HepG2 (cell line): ENCODE data around the gene CA12. TPM values are rescaled to one million over a fixed set of nuclear protein-coding genes. Genes with fewer than 3 reads are reported as not detected.

Experiments used
- ATAC-seq: fragments of 200-7000 bp; cut with Tn5 transposase; 3 replicates; pipeline ENCODE4 v1.9.1; 2020; ENCODE audit warnings: mild to moderate bottlenecking, moderate library complexity
- BruUV-seq: library from RNA; stranded (reverse); fragments of 400-500 nt; replicated peaks from 2 replicates; lab custom pipeline; 2021; lab: Mats Ljungman, UMichigan
- CTCF ChIA-PET: fragments of 300-600 bp; formaldehyde crosslinking; extraction: SDS; loops from one replicate; lab custom pipeline; 2021; ENCODE audit warnings: low total read pairs, inconsistent platforms, low intra/inter-chr PET ratio; lab: Yijun Ruan, JAX
- POLR2A ChIA-PET: fragments of 350-600 bp; sonication (Branson Sonifier 250); formaldehyde crosslinking; loops from one replicate; lab custom pipeline; 2020; ENCODE audit warnings: antibody characterized with exemption, inconsistent platforms; lab: Yijun Ruan, JAX
- DNase-seq: peaks from one replicate; pipeline ENCODE4 v3.0.0-alpha.2; 2015; ENCODE audit warnings: low spot score
- FAIRE-seq: peaks from 3 replicates; lab custom pipeline; 2011; peaks lifted over from hg19 to GRCh38; lab: Jason Lieb, UNC
- H2AFZ ChIP-seq: one replicate; pipeline ENCODE4 v1.6.1; 2011; ENCODE audit warnings: low read length, inconsistent platforms
- H3K27ac ChIP-seq: fragments of 300-600 bp; 3 replicates; pipeline ENCODE4 v1.8.0; 2011; ENCODE audit warnings: mixed run types, mild to moderate bottlenecking, mixed read lengths, low read length, inconsistent platforms; ENCODE audit not compliant: insufficient read depth; ENCODE audit errors: extremely low read length
- H3K27me3 ChIP-seq, 2 experiments: fragments of 200-600 bp in 1 of 2; 2 replicates in 1 of 2; 3 replicates in 1 of 2; pipeline versions ENCODE4 v1.6.0 to v1.8.0; 2011; ENCODE audit warnings: low read length in 2 of 2, mild to moderate bottlenecking in 2 of 2, moderate library complexity in 2 of 2, inconsistent platforms in 1 of 2; ENCODE audit not compliant: insufficient read depth in 2 of 2, control insufficient read depth in 1 of 2
- H3K36me3 ChIP-seq, 2 experiments: fragments of 200-600 bp in 1 of 2; replicated peaks in 1 of 2; 2 replicates in 1 of 2; 3 replicates in 1 of 2; pipeline versions ENCODE4 v1.5.1 to v1.8.0; 2011; ENCODE audit warnings: low read length in 2 of 2, inconsistent platforms in 1 of 2; ENCODE audit not compliant: insufficient read depth in 2 of 2, control insufficient read depth in 1 of 2
- H3K4me1 ChIP-seq: 2 replicates; pipeline ENCODE4 v1.5.1; 2012; ENCODE audit warnings: low read length, inconsistent platforms; ENCODE audit not compliant: insufficient read depth
- H3K4me2 ChIP-seq: 2 replicates; pipeline ENCODE4 v1.6.0; 2011; ENCODE audit warnings: low read depth, low read length, inconsistent platforms
- H3K4me3 ChIP-seq, 3 experiments: fragments of 200-600 bp in 1 of 3; sonication (generic), shearing (Covaris generic) in 1 of 3; replicated peaks in 1 of 3; 2 replicates each; pipeline ENCODE4 v1.5.1; 2011 to 2016; ENCODE audit warnings: low read length in 3 of 3, inconsistent platforms in 2 of 3, low read depth in 2 of 3, mild to moderate bottlenecking in 2 of 3, control low read depth in 1 of 3, mixed read lengths in 1 of 3; ENCODE audit not compliant: insufficient read depth in 1 of 3
- H3K79me2 ChIP-seq: one replicate; pipeline ENCODE4 v1.6.1; 2011; ENCODE audit warnings: low read length, inconsistent platforms; ENCODE audit not compliant: insufficient read depth
- H3K9ac ChIP-seq: 2 replicates; pipeline ENCODE4 v1.6.0; 2011; ENCODE audit warnings: mild to moderate bottlenecking, low read depth, low read length, inconsistent platforms; ENCODE audit not compliant: insufficient read depth
- H3K9me3 ChIP-seq: 2 replicates; pipeline ENCODE4 v1.5.1; 2012; ENCODE audit warnings: mild to moderate bottlenecking, low read length
- H4K20me1 ChIP-seq: 2 replicates; pipeline ENCODE4 v1.6.0; 2011; ENCODE audit warnings: inconsistent platforms, mild to moderate bottlenecking, low read length, moderate library complexity; ENCODE audit not compliant: insufficient read depth
- ASH2L ChIP-seq: fragments of 300-600, 200-600 bp; sonication (generic); IDR thresholded peaks from 2 replicates; pipeline ENCODE4 v1.7.0; 2017; ENCODE audit warnings: low read depth, mild to moderate bottlenecking, moderate library complexity, mixed read lengths, low read length; ENCODE audit not compliant: insufficient read length
- FOXK1 ChIP-seq: sonication (generic); formaldehyde crosslinking; IDR thresholded peaks from 2 replicates; pipeline ENCODE4 v1.4.0; 2020; ENCODE audit warnings: low read depth, missing genetic modification reagents, borderline replicate concordance
- JDP2 ChIP-seq: sonication (generic); formaldehyde crosslinking; IDR thresholded peaks from 2 replicates; pipeline ENCODE4 v1.8.1; 2022; ENCODE audit warnings: missing genetic modification reagents, borderline replicate concordance
- SMAD1 ChIP-seq: sonication (generic); formaldehyde crosslinking; IDR thresholded peaks from 2 replicates; pipeline ENCODE4 v1.4.0; 2020; ENCODE audit warnings: missing genetic modification reagents, low read depth, mild to moderate bottlenecking, borderline replicate concordance
- SMARCC2 ChIP-seq: fragments of 450-650 bp; IDR thresholded peaks from 2 replicates; pipeline ENCODE4 v1.6.1; 2017; ENCODE audit warnings: antibody characterized with exemption, mild to moderate bottlenecking
- SNAPC2 ChIP-seq: sonication (generic); formaldehyde crosslinking; IDR thresholded peaks from 2 replicates; pipeline ENCODE4 v1.8.1; 2022; ENCODE audit warnings: mild to moderate bottlenecking, missing genetic modification reagents
- SP2 ChIP-seq: sonication (generic); formaldehyde crosslinking; IDR thresholded peaks from 2 replicates; pipeline ENCODE4 v1.5.1; 2020; ENCODE audit warnings: mild to moderate bottlenecking, missing genetic modification reagents
- TEAD2 ChIP-seq: sonication (generic); formaldehyde crosslinking; IDR thresholded peaks from 2 replicates; pipeline ENCODE4 v1.9.0; 2021; ENCODE audit warnings: missing genetic modification reagents
- ZNF225 ChIP-seq: sonication (generic); formaldehyde crosslinking; IDR thresholded peaks from 2 replicates; pipeline ENCODE4 v1.4.0; 2020; ENCODE audit warnings: mild to moderate bottlenecking, missing genetic modification reagents
- ZNF30 ChIP-seq: sonication (generic); formaldehyde crosslinking; IDR thresholded peaks from 2 replicates; pipeline ENCODE4 v1.5.0; 2020; ENCODE audit warnings: mild to moderate bottlenecking, missing genetic modification reagents
- ZNF570 ChIP-seq: sonication (generic); formaldehyde crosslinking; IDR thresholded peaks from 2 replicates; pipeline ENCODE4 v1.4.0; 2020; ENCODE audit warnings: mild to moderate bottlenecking, missing genetic modification reagents, borderline replicate concordance
- ZNF616 ChIP-seq: sonication (generic); formaldehyde crosslinking; IDR thresholded peaks from 2 replicates; pipeline ENCODE4 v1.5.0; 2020; ENCODE audit warnings: low read depth, mild to moderate bottlenecking, missing genetic modification reagents
- ZSCAN29 ChIP-seq: sonication (generic); formaldehyde crosslinking; conservative IDR thresholded peaks from 2 replicates; pipeline ENCODE4 v1.4.0; 2020; ENCODE audit warnings: mild to moderate bottlenecking, missing genetic modification reagents
- WGBS: methylation state at CpG from one replicate; pipeline ENCODE4 v1.1.6; 2017; ENCODE audit warnings: low lambda C conversion rate; 5-methylcytosine and 5-hydroxymethylcytosine counted together
- in situ Hi-C: cut with HindIII; loops from 2 replicates; pipeline ENCODE4 v1.10.0; 2017; ENCODE audit warnings: low pct_unique_long_range_greater_than_20kb; ENCODE audit not compliant: extremely low pct_ligation_motif_present
- intact Hi-C: fragments of 100-400 bp; cut with micrococcal nuclease; formaldehyde crosslinking; loops from one replicate; pipeline ENCODE4 v1.10.0; 2022; ENCODE audit not compliant: unreplicated experiment
- polyA plus RNA-seq, 8 experiments: library from polyadenylated mRNA; depleted of rRNA in 3 of 8; stranded (reverse) in 7 of 8; unstranded in 1 of 8; fragments of >200 nt; fragmentation: Illumina TruSeq in 4 of 8; extraction: Trizol in 4 of 8; gene quantifications; 2 replicates each; pipeline versions ENCODE4 v1.2.1 to v1.2.3, GENCODE V29; 2011 to 2016; ENCODE audit warnings: low read depth in 4 of 8, missing spikeins in 1 of 8, mixed read lengths in 1 of 8; ENCODE audit not compliant: insufficient read depth in 1 of 8
- total RNA-seq, 5 experiments: library from RNA; depleted of rRNA; stranded (reverse); fragments of >200 nt; fragmentation: Illumina TruSeq; extraction: Trizol; gene quantifications; 2 replicates each; pipeline ENCODE4 v1.2.3, GENCODE V29; 2016; ENCODE audit warnings: low read depth in 1 of 5
- TF ChIP-seq, protein P1 (sequence below): sonication (generic); formaldehyde crosslinking; IDR thresholded peaks from 2 replicates; pipeline ENCODE4 v1.8.1; 2023; ENCODE audit warnings: mild to moderate bottlenecking, moderate library complexity, missing genetic modification reagents
- TF ChIP-seq, protein P2 (sequence below): sonication (generic); formaldehyde crosslinking; IDR thresholded peaks from 2 replicates; pipeline ENCODE4 v1.4.0; 2020; ENCODE audit warnings: missing genetic modification reagents, borderline replicate concordance
- TF ChIP-seq, protein P3 (sequence below): sonication (generic); formaldehyde crosslinking; conservative IDR thresholded peaks from 2 replicates; pipeline ENCODE4 v1.4.0; 2020; ENCODE audit warnings: missing genetic modification reagents
- TF ChIP-seq, protein P4 (sequence below): sonication (generic); formaldehyde crosslinking; IDR thresholded peaks from 2 replicates; pipeline ENCODE4 v1.8.0; 2022; ENCODE audit warnings: mild to moderate bottlenecking, missing genetic modification reagents, borderline replicate concordance

The CA12 gene
- total and polyA plus RNA-seq, 2 of the 13 experiments (the other 11 are each of a cell fraction or from before 2014, with no cell fraction given) = 0.07 to 0.20 TPM

DNA sequence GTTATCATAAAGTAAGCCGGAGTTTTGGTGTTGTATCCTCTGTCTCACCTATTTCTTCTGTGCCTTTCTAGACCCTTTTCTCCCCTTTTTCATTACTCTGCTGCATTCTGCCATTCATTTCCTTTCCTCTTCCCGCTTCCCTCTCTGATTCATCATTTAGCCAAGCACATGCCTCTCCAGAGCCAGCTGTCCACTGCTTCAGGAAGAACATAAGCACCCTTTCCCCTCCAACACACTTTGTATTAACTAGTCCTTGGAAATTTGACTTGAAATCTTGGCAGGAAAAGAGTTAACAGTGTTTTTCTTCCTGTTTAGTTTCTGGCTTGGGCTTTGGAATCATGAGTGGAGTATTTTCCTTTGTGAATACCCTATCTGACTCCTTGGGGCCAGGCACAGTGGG is 94.5 kb downstream of the CA12 start:
- WGBS = 54% methylated on average over 2 of the region's 2 CpGs
- POLR2A ChIA-PET = no interaction called here
- H3K9me3 ChIP-seq = no peaks in the 10 kb centered on the region
- TF ChIP-seq ZNF570 (CRISPR knock-in tag) = no peak
- TF ChIP-seq ZNF225 (CRISPR knock-in tag) = no peak
- no peak for TF ChIP-seq ZSCAN29
- TF ChIP-seq SMAD1 (CRISPR knock-in tag) = no peak
- TF ChIP-seq, protein P1, sequence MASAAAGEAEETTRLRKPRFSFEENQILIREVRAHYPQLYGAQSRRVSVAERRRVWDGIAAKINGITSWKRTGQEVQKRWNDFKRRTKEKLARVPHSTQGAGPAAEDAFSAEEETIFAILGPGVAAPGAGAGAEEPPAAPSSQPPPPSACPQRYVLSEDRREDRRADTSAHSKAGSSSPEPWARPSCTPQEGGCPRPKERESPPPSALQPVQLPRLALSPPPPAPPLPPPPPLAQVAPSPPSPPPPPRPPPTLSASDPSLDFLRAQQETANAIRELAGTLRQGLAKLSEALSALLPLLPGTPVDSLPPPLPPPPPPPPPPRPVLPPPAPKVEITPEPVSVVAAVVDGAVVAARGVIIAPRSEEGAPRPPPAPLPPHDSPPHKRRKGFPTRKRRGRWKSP = no peak
- no peak for TF ChIP-seq ZNF616
- TF ChIP-seq, protein P2, sequence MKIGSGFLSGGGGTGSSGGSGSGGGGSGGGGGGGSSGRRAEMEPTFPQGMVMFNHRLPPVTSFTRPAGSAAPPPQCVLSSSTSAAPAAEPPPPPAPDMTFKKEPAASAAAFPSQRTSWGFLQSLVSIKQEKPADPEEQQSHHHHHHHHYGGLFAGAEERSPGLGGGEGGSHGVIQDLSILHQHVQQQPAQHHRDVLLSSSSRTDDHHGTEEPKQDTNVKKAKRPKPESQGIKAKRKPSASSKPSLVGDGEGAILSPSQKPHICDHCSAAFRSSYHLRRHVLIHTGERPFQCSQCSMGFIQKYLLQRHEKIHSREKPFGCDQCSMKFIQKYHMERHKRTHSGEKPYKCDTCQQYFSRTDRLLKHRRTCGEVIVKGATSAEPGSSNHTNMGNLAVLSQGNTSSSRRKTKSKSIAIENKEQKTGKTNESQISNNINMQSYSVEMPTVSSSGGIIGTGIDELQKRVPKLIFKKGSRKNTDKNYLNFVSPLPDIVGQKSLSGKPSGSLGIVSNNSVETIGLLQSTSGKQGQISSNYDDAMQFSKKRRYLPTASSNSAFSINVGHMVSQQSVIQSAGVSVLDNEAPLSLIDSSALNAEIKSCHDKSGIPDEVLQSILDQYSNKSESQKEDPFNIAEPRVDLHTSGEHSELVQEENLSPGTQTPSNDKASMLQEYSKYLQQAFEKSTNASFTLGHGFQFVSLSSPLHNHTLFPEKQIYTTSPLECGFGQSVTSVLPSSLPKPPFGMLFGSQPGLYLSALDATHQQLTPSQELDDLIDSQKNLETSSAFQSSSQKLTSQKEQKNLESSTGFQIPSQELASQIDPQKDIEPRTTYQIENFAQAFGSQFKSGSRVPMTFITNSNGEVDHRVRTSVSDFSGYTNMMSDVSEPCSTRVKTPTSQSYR (CRISPR knock-in tag) = no peak
- no peak for TF ChIP-seq JDP2
- TF ChIP-seq, protein P3, sequence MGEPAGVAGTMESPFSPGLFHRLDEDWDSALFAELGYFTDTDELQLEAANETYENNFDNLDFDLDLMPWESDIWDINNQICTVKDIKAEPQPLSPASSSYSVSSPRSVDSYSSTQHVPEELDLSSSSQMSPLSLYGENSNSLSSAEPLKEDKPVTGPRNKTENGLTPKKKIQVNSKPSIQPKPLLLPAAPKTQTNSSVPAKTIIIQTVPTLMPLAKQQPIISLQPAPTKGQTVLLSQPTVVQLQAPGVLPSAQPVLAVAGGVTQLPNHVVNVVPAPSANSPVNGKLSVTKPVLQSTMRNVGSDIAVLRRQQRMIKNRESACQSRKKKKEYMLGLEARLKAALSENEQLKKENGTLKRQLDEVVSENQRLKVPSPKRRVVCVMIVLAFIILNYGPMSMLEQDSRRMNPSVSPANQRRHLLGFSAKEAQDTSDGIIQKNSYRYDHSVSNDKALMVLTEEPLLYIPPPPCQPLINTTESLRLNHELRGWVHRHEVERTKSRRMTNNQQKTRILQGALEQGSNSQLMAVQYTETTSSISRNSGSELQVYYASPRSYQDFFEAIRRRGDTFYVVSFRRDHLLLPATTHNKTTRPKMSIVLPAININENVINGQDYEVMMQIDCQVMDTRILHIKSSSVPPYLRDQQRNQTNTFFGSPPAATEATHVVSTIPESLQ (CRISPR knock-in tag) = no peak
- TF ChIP-seq SNAPC2 (CRISPR knock-in tag) = no peak
- TF ChIP-seq, protein P4, sequence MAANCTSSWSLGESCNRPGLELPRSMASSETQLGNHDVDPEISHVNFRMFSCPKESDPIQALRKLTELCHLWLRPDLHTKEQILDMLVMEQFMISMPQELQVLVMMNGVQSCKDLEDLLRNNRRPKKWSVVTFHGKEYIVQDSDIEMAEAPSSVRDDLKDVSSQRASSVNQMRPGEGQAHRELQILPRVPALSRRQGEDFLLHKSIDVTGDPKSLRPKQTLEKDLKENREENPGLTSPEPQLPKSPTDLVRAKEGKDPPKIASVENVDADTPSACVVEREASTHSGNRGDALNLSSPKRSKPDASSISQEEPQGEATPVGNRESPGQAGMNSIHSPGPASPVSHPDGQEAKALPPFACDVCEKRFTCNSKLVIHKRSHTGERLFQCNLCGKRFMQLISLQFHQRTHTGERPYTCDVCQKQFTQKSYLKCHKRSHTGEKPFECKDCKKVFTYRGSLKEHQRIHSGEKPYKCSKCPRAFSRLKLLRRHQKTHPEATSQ (CRISPR knock-in tag) = no peak
- no peak for TF ChIP-seq FOXK1 (CRISPR knock-in tag)
- no peak for TF ChIP-seq SP2
- no peak for TF ChIP-seq ZNF30 (CRISPR knock-in tag)
- no peak for TF ChIP-seq TEAD2
- TF ChIP-seq SMARCC2 = no peak
- TF ChIP-seq ASH2L = no peak

More for the DNA sequence above, 94.5 kb downstream of the CA12 start:
- H4K20me1 ChIP-seq = no peaks in the 10 kb centered on the region
- no peak overlapping the region for H2AFZ ChIP-seq
- no peak for ATAC-seq
- CTCF ChIA-PET = no interaction called here
- in situ Hi-C loops (loop anchor here (5.0 to 25.0 kb wide), 2 partner anchors 115 to 275 kb away; no protein-coding TSS in a partner anchor), intact Hi-C loops (loop anchor here (5.0 kb wide), 1 partner anchor 175 kb away; no protein-coding TSS in a partner anchor)
- no peak overlapping the region for H3K4me3 ChIP-seq
- DNase-seq = no peak
- H3K4me1 ChIP-seq = peaks cover 10% of the 10 kb centered on the region
- H3K27me3 ChIP-seq = no peaks in the 10 kb centered on the region
- no peak overlapping the region for H3K27ac ChIP-seq
- no peaks in the 10 kb centered on the region for H3K36me3 ChIP-seq
- H3K9ac ChIP-seq = no peak overlapping the region
- no peak overlapping the region for H3K4me2 ChIP-seq
- H3K79me2 ChIP-seq = no peaks in the 10 kb centered on the region
- no peak for FAIRE-seq
- BruUV-seq = no TSS peak
